Sigmoid colon (tissue), 4 donors: ENCODE data around the gene CD84.

Experiments used
- CTCF ChIP-seq, 4 experiments: fragments of 450-650 bp in 3 of 4; fragments of 200-600 bp in 1 of 4; IDR thresholded peaks; one replicate each; pipeline ENCODE4 v1.5.1; 2016 to 2019; ENCODE audit warnings: antibody characterized with exemption in 4 of 4, mild to moderate bottlenecking in 3 of 4, moderate library complexity in 2 of 4
- EP300 ChIP-seq, 4 donors: sonication (generic); formaldehyde crosslinking; IDR thresholded peaks; one replicate each; pipeline ENCODE4 v1.6.1; 2017; ENCODE audit warnings: antibody characterized with exemption in 4 of 4
- POLR2A ChIP-seq, 2 donors: fragments of 450-650 bp; IDR thresholded peaks; one replicate each; pipeline ENCODE4 v1.6.1; 2016; ENCODE audit warnings: antibody characterized with exemption in 2 of 2, mild to moderate bottlenecking in 2 of 2, moderate library complexity in 2 of 2
- POLR2AphosphoS5 ChIP-seq, 4 donors: sonication (generic); formaldehyde crosslinking; IDR thresholded peaks; one replicate each; pipeline ENCODE4 v1.6.1; 2017; ENCODE audit warnings: antibody characterized with exemption in 4 of 4

DNA sequence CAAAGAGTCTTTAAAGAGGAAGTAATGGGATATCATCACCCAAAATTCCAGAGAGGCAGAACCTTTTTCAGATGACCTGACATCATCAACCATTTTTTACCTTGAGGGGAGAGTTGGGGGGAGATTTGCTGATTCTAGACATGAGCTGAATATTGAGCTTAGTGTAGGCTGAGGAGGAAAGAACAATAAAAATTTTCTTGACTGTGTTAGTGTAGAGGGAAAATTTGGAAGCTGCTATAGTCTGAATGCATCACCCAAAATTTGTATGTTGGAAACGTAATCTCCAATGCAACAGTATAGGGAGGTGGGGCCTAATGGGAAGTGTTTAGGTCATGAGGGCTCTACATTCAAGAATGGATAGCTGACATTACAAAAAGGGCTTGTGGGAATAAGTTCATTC, 17.8 kb upstream of the CD84 start:
- no peak for TF ChIP-seq EP300 (IDR thresholded peaks at IDR 0.05)
- no peak for TF ChIP-seq CTCF (IDR thresholded peaks at IDR 0.05)
- TF ChIP-seq POLR2A (IDR thresholded peaks at IDR 0.05) = no peak
- TF ChIP-seq POLR2AphosphoS5 (IDR thresholded peaks at IDR 0.05) = no peak
